MM.1S (cell line): ENCODE measurements around the gene TOB1.

Source experiments
- DNase-seq: peaks from one replicate; pipeline ENCODE4 v3.0.0-alpha.2; 2015
- H2AFZ ChIP-seq: fragments of 300-600 bp; sonication (generic); 2 replicates; pipeline ENCODE4 v1.6.0; 2016; ENCODE audit warnings: antibody characterized with exemption, low read length
- H3F3A ChIP-seq: fragments of 300-600 bp; sonication (generic); 2 replicates; pipeline ENCODE4 v1.6.1; 2016; ENCODE audit warnings: mild to moderate bottlenecking, antibody characterized with exemption, low read length, moderate library complexity, mixed read lengths; ENCODE audit not compliant: insufficient read depth
- H3K27ac ChIP-seq: fragments of 300-600 bp; sonication (generic); 2 replicates; pipeline ENCODE4 v1.5.1; 2016; ENCODE audit warnings: mild to moderate bottlenecking, low read length
- H3K27me3 ChIP-seq: fragments of 300-600 bp; sonication (generic); replicated peaks from 2 replicates; pipeline ENCODE4 v1.6.0; 2016; ENCODE audit warnings: low read length; ENCODE audit not compliant: insufficient read depth
- H3K36me3 ChIP-seq: fragments of 300-600 bp; sonication (generic); replicated peaks from 2 replicates; pipeline ENCODE4 v1.6.1; 2016; ENCODE audit warnings: mild to moderate bottlenecking, low read length, mixed read lengths; ENCODE audit not compliant: insufficient read depth
- H3K4me1 ChIP-seq: fragments of 300-600 bp; sonication (generic); 2 replicates; pipeline ENCODE4 v1.6.1; 2016; ENCODE audit warnings: low read length, mixed read lengths
- H3K4me2 ChIP-seq: fragments of 300-600 bp; sonication (generic); 2 replicates; pipeline ENCODE4 v1.6.0; 2016; ENCODE audit warnings: low read depth, low read length
- H3K4me3 ChIP-seq: fragments of 300-600 bp; sonication (generic); 2 replicates; pipeline ENCODE4 v1.5.1; 2016; ENCODE audit warnings: low read length, mixed read lengths
- H3K79me2 ChIP-seq: fragments of 300-600 bp; sonication (generic); 2 replicates; pipeline ENCODE4 v1.6.1; 2016; ENCODE audit warnings: mixed run types, low read length, mixed read lengths
- H3K9ac ChIP-seq: fragments of 300-600 bp; sonication (generic); 2 replicates; pipeline ENCODE4 v1.6.1; 2016; ENCODE audit warnings: low read length, mixed read lengths
- H3K9me2 ChIP-seq: fragments of 300-600 bp; sonication (generic); replicated peaks from 2 replicates; pipeline ENCODE4 v1.6.1; 2016; ENCODE audit warnings: mild to moderate bottlenecking, low read length, mixed read lengths; ENCODE audit not compliant: insufficient read depth
- H3K9me3 ChIP-seq: fragments of 300-600 bp; sonication (generic); replicated peaks from 2 replicates; pipeline ENCODE4 v1.6.1; 2016; ENCODE audit warnings: mild to moderate bottlenecking, low read length, mixed read lengths; ENCODE audit not compliant: insufficient read depth
- H4K20me1 ChIP-seq: fragments of 300-600 bp; sonication (generic); 2 replicates; pipeline ENCODE4 v1.6.1; 2016; ENCODE audit warnings: mild to moderate bottlenecking, low read length, moderate library complexity, mixed read lengths; ENCODE audit not compliant: insufficient read depth
- CTCF ChIP-seq: fragments of 300-600 bp; sonication (generic); IDR thresholded peaks from 2 replicates; pipeline ENCODE4 v1.5.1; 2016; ENCODE audit warnings: antibody characterized with exemption, low read length, mixed read lengths
- EZH2 ChIP-seq: fragments of 300-600 bp; sonication (generic); optimal IDR thresholded peaks from 2 replicates; pipeline ENCODE3; 2017; ENCODE audit warnings: low read depth, mild to moderate bottlenecking, antibody characterized with exemption, low read length, mixed read lengths
- EZH2phosphoT487 ChIP-seq: fragments of 300-600 bp; sonication (generic); IDR thresholded peaks from 2 replicates; pipeline ENCODE4 v1.6.1; 2018; ENCODE audit warnings: antibody characterized with exemption, low read length

The TOB1 gene

GRCh38 chr17:50816771-50817751, 49.1 kb downstream of the TOB1 start:
- Histone ChIP-seq H3K27ac (no peak overlapping the region), H3F3A (no peaks in the 10 kb centered on the region), H2AFZ (peak overlapping the region; percentile 61), H3K9me2 (no peaks in the 10 kb centered on the region), H3K27me3 (no peaks in the 10 kb centered on the region), H3K36me3 (no peaks in the 10 kb centered on the region), H3K9ac (no peak overlapping the region; the same call in 1 of the 2 replicates), H3K4me1 (peaks cover 11% of the 10 kb centered on the region), H3K4me3 (peak overlapping the region; percentile 21; the same call in 1 of the 2 replicates), H4K20me1 (no peaks in the 10 kb centered on the region), H3K4me2 (peak overlapping the region; percentile 58), H3K9me3 (no peaks in the 10 kb centered on the region), H3K79me2 (no peaks in the 10 kb centered on the region)
- peak; percentile 94 for TF ChIP-seq CTCF
- no peak for TF ChIP-seq EZH2phosphoT487
- DNase-seq, result peak; percentile 60

GRCh38 chr17:50816271-50816670, 49.9 kb downstream of the TOB1 start:
- H3K27ac ChIP-seq, result no peak overlapping the region
- no peak for TF ChIP-seq CTCF
- TF ChIP-seq EZH2phosphoT487, result no peak
- no peak for TF ChIP-seq EZH2
- H3K79me2 ChIP-seq, result no peaks in the 10 kb centered on the region
- no peaks in the 10 kb centered on the region for H3K27me3 ChIP-seq
- H3K36me3 ChIP-seq, result no peaks in the 10 kb centered on the region
- H4K20me1 ChIP-seq, result no peaks in the 10 kb centered on the region
- no peaks in the 10 kb centered on the region for H3F3A ChIP-seq
- no peak for DNase-seq
- no peak overlapping the region for H3K4me2 ChIP-seq
- peaks cover 11% of the 10 kb centered on the region for H3K4me1 ChIP-seq
- H3K4me3 ChIP-seq, result no peak overlapping the region
- no peaks in the 10 kb centered on the region for H3K9me3 ChIP-seq
- H2AFZ ChIP-seq, result no peak overlapping the region
- H3K9ac ChIP-seq, result no peak overlapping the region
- H3K9me2 ChIP-seq, result no peaks in the 10 kb centered on the region

- no peaks in the 10 kb centered on the region for H3K9me2 ChIP-seq
- H3K4me2 ChIP-seq, result no peak overlapping the region
- H3K27me3 ChIP-seq, result no peaks in the 10 kb centered on the region
- DNase-seq, result no peak
- no peak overlapping the region for H3K27ac ChIP-seq
- no peaks in the 10 kb centered on the region for H3K79me2 ChIP-seq
- H3K4me3 ChIP-seq, result no peak overlapping the region
- no peak overlapping the region for H2AFZ ChIP-seq
- no peaks in the 10 kb centered on the region for H4K20me1 ChIP-seq
- no peaks in the 10 kb centered on the region for H3F3A ChIP-seq
- H3K9me3 ChIP-seq, result no peaks in the 10 kb centered on the region
- H3K9ac ChIP-seq, result no peak overlapping the region
- H3K4me1 ChIP-seq, result peaks cover 11% of the 10 kb centered on the region
- TF ChIP-seq EZH2phosphoT487 (no peak), EZH2 (no peak), CTCF (no peak)
- H3K36me3 ChIP-seq, result no peaks in the 10 kb centered on the region
Measured at GRCh38 chr17:50815400-50815799, 50.8 kb downstream of the TOB1 start.
